GM12892 (cell line): ENCODE measurements around the gene HDGF.

Experiments
- POLR2A ChIP-seq: IDR thresholded peaks from 2 replicates; pipeline ENCODE4 v1.6.1; 2011; ENCODE audit warnings: low read depth, low read length, control low read depth
- POLR2AphosphoS5 ChIP-seq: IDR thresholded peaks from 2 replicates; pipeline ENCODE4 v1.6.1; 2011; ENCODE audit warnings: low read depth, low read length, control low read depth
- TAF1 ChIP-seq: IDR thresholded peaks from 2 replicates; pipeline ENCODE4 v1.6.1; 2011; ENCODE audit warnings: low read depth, mild to moderate bottlenecking, control low read depth, low read length, borderline replicate concordance

DNA sequence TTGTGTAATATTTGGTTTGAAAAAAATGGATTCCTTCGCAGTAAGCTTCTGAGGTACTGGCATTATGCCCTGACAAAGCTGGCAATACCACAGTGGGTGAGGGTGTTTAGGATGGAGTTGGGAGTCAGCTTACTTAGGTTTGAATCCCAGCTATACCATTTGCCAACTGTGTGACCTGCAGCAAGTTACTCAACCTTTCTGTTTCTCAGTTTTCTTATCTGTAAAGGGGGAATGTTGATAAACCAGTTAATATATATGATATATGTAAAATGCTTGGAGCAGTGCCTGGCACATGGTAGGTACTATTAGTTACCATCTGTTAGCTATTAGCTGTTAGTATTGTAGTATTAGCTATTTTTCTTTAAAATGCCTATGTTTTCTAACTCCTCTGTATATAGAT lies 4.9 kb upstream of the HDGF start:
- TF ChIP-seq TAF1 (no peak), POLR2A (no peak), POLR2AphosphoS5 (no peak)
